SK-N-SH treated with all-trans-retinoic acid at 6 μM for 48 hours (cell line): ENCODE measurements around the gene CTNND2.

Source experiments
- ATAC-seq: fragments of 200-7000 bp; cut with Tn5 transposase; 3 replicates; pipeline ENCODE4 v1.9.1; 2020; ENCODE audit warnings: mild to moderate bottlenecking, moderate library complexity
- ARNTL ChIP-seq: fragments of 450-650 bp; formaldehyde crosslinking; IDR thresholded peaks from 2 replicates; pipeline ENCODE4 v1.5.0; 2020; ENCODE audit warnings: low read depth, mild to moderate bottlenecking, moderate library complexity, borderline replicate concordance
- BACH2 ChIP-seq: fragments of 250-450 bp; sonication (Bioruptor Pico); IDR thresholded peaks from 2 replicates; pipeline ENCODE4 v1.9.0; 2021; ENCODE audit warnings: mild to moderate bottlenecking, borderline replicate concordance
- CSDC2 ChIP-seq: fragments of 250-450 bp; sonication (Bioruptor Pico); IDR thresholded peaks from 2 replicates; pipeline ENCODE4 v1.5.0; 2020; ENCODE audit warnings: mild to moderate bottlenecking, moderate library complexity
- ESRRG ChIP-seq: fragments of 250-450 bp; sonication (Bioruptor Pico); IDR thresholded peaks from 2 replicates; pipeline ENCODE4 v1.6.1; 2021; ENCODE audit warnings: mild to moderate bottlenecking
- GLIS3 ChIP-seq: fragments of 250-450 bp; sonication (Bioruptor Pico); IDR thresholded peaks from 2 replicates; pipeline ENCODE4 v1.5.0; 2020; ENCODE audit warnings: mild to moderate bottlenecking, moderate library complexity
- ISL1 ChIP-seq: fragments of 250-450 bp; sonication (Bioruptor Pico); IDR thresholded peaks from 2 replicates; pipeline ENCODE4 v2.1.2; 2022; ENCODE audit warnings: mild to moderate bottlenecking, moderate library complexity
- OSR1 ChIP-seq: fragments of 250-450 bp; sonication (Bioruptor Pico); IDR thresholded peaks from 2 replicates; pipeline ENCODE4 v1.8.0; 2022; ENCODE audit warnings: moderate library complexity, mild to moderate bottlenecking, inconsistent platforms
- POU6F1 ChIP-seq: fragments of 250-450 bp; sonication (Bioruptor Pico); IDR thresholded peaks from 2 replicates; pipeline ENCODE4 v1.8.0; 2021; ENCODE audit warnings: low read depth, mild to moderate bottlenecking, moderate library complexity, borderline replicate concordance
- PPARA ChIP-seq: fragments of 250-450 bp; sonication (Bioruptor Pico); IDR thresholded peaks from 2 replicates; pipeline ENCODE4 v1.5.0; 2020; ENCODE audit warnings: mild to moderate bottlenecking, borderline replicate concordance
- RARB ChIP-seq: fragments of 250-450 bp; sonication (Bioruptor Pico); IDR thresholded peaks from 2 replicates; pipeline ENCODE4 v1.8.0; 2021; ENCODE audit warnings: mild to moderate bottlenecking, moderate library complexity
- SNAI2 ChIP-seq: fragments of 250-450 bp; sonication (Bioruptor Pico); IDR thresholded peaks from 2 replicates; pipeline ENCODE4 v1.5.0; 2020; ENCODE audit warnings: mild to moderate bottlenecking, moderate library complexity
- TCF4 ChIP-seq: fragments of 250-450 bp; sonication (Bioruptor Pico); IDR thresholded peaks from 2 replicates; pipeline ENCODE4 v1.8.0; 2021; ENCODE audit warnings: mild to moderate bottlenecking, moderate library complexity, borderline replicate concordance
- TOX ChIP-seq: fragments of 250-450 bp; sonication (Bioruptor Pico); IDR thresholded peaks from 2 replicates; pipeline ENCODE4 v1.8.0; 2021; ENCODE audit warnings: mild to moderate bottlenecking, moderate library complexity, borderline replicate concordance
- TSHZ2 ChIP-seq: fragments of 250-450 bp; sonication (Bioruptor Pico); IDR thresholded peaks from 2 replicates; pipeline ENCODE4 v1.5.0; 2020; ENCODE audit warnings: mild to moderate bottlenecking, moderate library complexity
- ZC3H10 ChIP-seq: fragments of 250-450 bp; sonication (Bioruptor Pico); IDR thresholded peaks from 2 replicates; pipeline ENCODE4 v1.5.1; 2021; ENCODE audit warnings: mild to moderate bottlenecking, moderate library complexity
- ZFP3 ChIP-seq: fragments of 250-450 bp; sonication (Bioruptor Pico); IDR thresholded peaks from 2 replicates; pipeline ENCODE4 v1.5.0; 2020; ENCODE audit warnings: mild to moderate bottlenecking, moderate library complexity
- ZFP30 ChIP-seq: fragments of 450-650 bp; formaldehyde crosslinking; IDR thresholded peaks from 2 replicates; pipeline ENCODE4 v1.5.0; 2022; ENCODE audit warnings: mild to moderate bottlenecking, moderate library complexity
- ZNF565 ChIP-seq: fragments of 450-650 bp; formaldehyde crosslinking; conservative IDR thresholded peaks from 2 replicates; pipeline ENCODE4 v1.5.0; 2020; ENCODE audit warnings: low read depth, mild to moderate bottlenecking, moderate library complexity
- ZNF70 ChIP-seq: fragments of 450-650 bp; formaldehyde crosslinking; IDR thresholded peaks from 2 replicates; pipeline ENCODE4 v1.5.0; 2020; ENCODE audit warnings: mild to moderate bottlenecking, moderate library complexity
- ZNF8 ChIP-seq: fragments of 450-650 bp; formaldehyde crosslinking; IDR thresholded peaks from 2 replicates; pipeline ENCODE4 v1.5.0; 2020; ENCODE audit warnings: mild to moderate bottlenecking, moderate library complexity
- TF ChIP-seq, protein P1 (sequence below): fragments of 250-450 bp; sonication (Bioruptor Pico); IDR thresholded peaks from 2 replicates; pipeline ENCODE4 v1.8.0; 2020; ENCODE audit warnings: mild to moderate bottlenecking, moderate library complexity, borderline replicate concordance
- TF ChIP-seq, protein P2 (sequence below): fragments of 250-450 bp; sonication (Bioruptor Pico); IDR thresholded peaks from 2 replicates; pipeline ENCODE4 v1.5.1; 2020; ENCODE audit warnings: low read depth, mild to moderate bottlenecking, moderate library complexity
- TF ChIP-seq, protein P3 (sequence below): fragments of 250-450 bp; sonication (Bioruptor Pico); IDR thresholded peaks from 2 replicates; pipeline ENCODE4 v1.5.1; 2021; ENCODE audit warnings: mild to moderate bottlenecking, moderate library complexity

Gene CTNND2

GRCh38 chr5:11044581-11044980, 859.7 kb downstream of the CTNND2 start:
- TF ChIP-seq SNAI2 (CRISPR knock-in tag) (no peak), ZFP30 (CRISPR knock-in tag) (no peak), ZFP3 (CRISPR knock-in tag) (no peak)
- no peak for ATAC-seq

- TF ChIP-seq RARB (CRISPR knock-in tag) (no peak), ISL1 (CRISPR knock-in tag) (no peak), ZNF70 (CRISPR knock-in tag) (no peak), POU6F1 (CRISPR knock-in tag) (no peak), OSR1 (CRISPR knock-in tag) (no peak), ZNF565 (CRISPR knock-in tag) (no peak), ESRRG (CRISPR knock-in tag) (no peak), ZC3H10 (CRISPR knock-in tag) (no peak), TSHZ2 (CRISPR knock-in tag) (no peak), PPARA (no peak), ARNTL (CRISPR knock-in tag) (no peak), CSDC2 (CRISPR knock-in tag) (no peak), TCF4 (CRISPR knock-in tag) (no peak), ZFP30 (CRISPR knock-in tag) (no peak), GLIS3 (CRISPR knock-in tag) (no peak)
- TF ChIP-seq, protein P1, sequence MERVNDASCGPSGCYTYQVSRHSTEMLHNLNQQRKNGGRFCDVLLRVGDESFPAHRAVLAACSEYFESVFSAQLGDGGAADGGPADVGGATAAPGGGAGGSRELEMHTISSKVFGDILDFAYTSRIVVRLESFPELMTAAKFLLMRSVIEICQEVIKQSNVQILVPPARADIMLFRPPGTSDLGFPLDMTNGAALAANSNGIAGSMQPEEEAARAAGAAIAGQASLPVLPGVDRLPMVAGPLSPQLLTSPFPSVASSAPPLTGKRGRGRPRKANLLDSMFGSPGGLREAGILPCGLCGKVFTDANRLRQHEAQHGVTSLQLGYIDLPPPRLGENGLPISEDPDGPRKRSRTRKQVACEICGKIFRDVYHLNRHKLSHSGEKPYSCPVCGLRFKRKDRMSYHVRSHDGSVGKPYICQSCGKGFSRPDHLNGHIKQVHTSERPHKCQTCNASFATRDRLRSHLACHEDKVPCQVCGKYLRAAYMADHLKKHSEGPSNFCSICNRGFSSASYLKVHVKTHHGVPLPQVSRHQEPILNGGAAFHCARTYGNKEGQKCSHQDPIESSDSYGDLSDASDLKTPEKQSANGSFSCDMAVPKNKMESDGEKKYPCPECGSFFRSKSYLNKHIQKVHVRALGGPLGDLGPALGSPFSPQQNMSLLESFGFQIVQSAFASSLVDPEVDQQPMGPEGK (CRISPR knock-in tag), result no peak
- TF ChIP-seq, protein P2, sequence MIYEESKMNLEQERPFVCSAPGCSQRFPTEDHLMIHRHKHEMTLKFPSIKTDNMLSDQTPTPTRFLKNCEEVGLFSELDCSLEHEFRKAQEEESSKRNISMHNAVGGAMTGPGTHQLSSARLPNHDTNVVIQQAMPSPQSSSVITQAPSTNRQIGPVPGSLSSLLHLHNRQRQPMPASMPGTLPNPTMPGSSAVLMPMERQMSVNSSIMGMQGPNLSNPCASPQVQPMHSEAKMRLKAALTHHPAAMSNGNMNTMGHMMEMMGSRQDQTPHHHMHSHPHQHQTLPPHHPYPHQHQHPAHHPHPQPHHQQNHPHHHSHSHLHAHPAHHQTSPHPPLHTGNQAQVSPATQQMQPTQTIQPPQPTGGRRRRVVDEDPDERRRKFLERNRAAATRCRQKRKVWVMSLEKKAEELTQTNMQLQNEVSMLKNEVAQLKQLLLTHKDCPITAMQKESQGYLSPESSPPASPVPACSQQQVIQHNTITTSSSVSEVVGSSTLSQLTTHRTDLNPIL, result no peak
- TF ChIP-seq, all 23 proteins: peak for 0
- no peak for ATAC-seq
Measured at GRCh38 chr5:11043881-11044280, 860.4 kb downstream of the CTNND2 start.

DNA sequence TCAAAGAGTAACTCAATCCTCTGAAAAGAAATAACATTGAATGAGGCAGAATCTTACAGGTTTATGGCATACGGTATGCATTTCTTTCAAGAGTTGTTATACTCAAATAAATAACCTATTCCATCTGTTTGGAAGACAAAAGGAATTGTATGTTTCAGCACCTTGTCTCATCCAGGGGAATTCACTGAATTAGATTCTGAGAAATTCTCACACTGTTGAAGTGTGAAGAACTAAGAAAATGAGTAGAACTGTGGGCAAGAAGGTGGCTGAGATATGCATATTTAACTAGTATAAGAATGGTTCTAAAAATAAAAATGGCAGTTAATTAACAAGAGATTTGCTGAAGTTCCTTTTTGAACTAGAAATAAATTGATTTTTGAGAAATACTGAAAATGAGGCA, 863.9 kb downstream of the CTNND2 start:
- no peak for ATAC-seq
- TF ChIP-seq, protein P2, result no peak
- TF ChIP-seq, protein P1 (CRISPR knock-in tag), result no peak
- TF ChIP-seq ZFP30 (CRISPR knock-in tag) (no peak), RARB (CRISPR knock-in tag) (no peak), POU6F1 (CRISPR knock-in tag) (no peak), ZC3H10 (CRISPR knock-in tag) (no peak), ZNF70 (CRISPR knock-in tag) (no peak), SNAI2 (CRISPR knock-in tag) (no peak), ISL1 (CRISPR knock-in tag) (no peak), GLIS3 (CRISPR knock-in tag) (no peak), BACH2 (CRISPR knock-in tag) (no peak), PPARA (no peak), TOX (CRISPR knock-in tag) (no peak), ZNF8 (CRISPR knock-in tag) (no peak), TCF4 (CRISPR knock-in tag) (no peak), ARNTL (CRISPR knock-in tag) (no peak), ZFP3 (CRISPR knock-in tag) (no peak), CSDC2 (CRISPR knock-in tag) (no peak)
- TF ChIP-seq, protein P3, sequence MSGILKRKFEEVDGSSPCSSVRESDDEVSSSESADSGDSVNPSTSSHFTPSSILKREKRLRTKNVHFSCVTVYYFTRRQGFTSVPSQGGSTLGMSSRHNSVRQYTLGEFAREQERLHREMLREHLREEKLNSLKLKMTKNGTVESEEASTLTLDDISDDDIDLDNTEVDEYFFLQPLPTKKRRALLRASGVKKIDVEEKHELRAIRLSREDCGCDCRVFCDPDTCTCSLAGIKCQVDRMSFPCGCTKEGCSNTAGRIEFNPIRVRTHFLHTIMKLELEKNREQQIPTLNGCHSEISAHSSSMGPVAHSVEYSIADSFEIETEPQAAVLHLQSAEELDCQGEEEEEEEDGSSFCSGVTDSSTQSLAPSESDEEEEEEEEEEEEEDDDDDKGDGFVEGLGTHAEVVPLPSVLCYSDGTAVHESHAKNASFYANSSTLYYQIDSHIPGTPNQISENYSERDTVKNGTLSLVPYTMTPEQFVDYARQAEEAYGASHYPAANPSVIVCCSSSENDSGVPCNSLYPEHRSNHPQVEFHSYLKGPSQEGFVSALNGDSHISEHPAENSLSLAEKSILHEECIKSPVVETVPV (CRISPR knock-in tag), result no peak
